Cardiac fibroblast (primary cell): ENCODE measurements around the gene NEURL4.
"Not testable (repeated sequence)": the region's sequence is repeated elsewhere in the genome, so short reads cannot be mapped to it uniquely, and the experiment has no call there.

Source experiments
- DNase-seq, 2 donors: peaks; one replicate each; pipeline versions ENCODE4 v3.0.0 to v3.0.0-alpha.2; 2010; ENCODE audit warnings: low read depth in 2 of 2
- H3K4me3 ChIP-seq, 2 donors: replicated peaks in 1 of 2; 1 replicate in 1 of 2; 2 replicates in 1 of 2; pipeline ENCODE4 v1.5.1; 2011; ENCODE audit warnings: low read depth in 2 of 2, low read length in 2 of 2, mild to moderate bottlenecking in 2 of 2, moderate library complexity in 1 of 2
- TF ChIP-seq, protein P1 (sequence below): IDR thresholded peaks from one replicate; pipeline ENCODE4 v1.5.1; 2011; ENCODE audit warnings: low read depth, mild to moderate bottlenecking, low read length, inconsistent platforms

Gene NEURL4

DNA sequence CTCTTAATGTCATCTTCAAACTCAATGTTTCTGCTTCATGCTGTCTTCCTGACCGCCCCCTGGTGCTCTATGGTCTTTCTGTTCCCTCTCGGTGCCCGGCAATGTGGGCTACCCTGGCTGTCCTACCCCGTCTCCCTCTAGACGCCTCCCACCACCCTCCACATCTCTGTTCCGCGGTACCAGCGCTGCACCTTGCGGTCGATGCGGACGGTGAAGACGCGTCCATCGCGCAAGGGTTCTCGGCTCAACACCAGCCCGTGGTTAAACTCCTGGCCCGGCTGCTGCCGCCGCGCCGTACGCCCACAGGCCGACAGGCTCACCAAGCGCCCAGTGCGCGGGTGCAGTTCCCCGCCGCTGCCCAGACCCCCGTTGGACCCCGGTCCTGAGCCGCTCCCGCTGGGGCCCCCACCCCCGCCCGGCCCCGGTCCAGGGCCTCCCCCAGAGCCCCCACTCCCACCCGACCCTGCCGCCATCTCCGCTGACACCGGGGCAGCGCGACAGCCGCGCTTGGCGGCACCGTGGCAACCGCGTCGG lies at the start of gene NEURL4:
NEURL4 (minus strand) TSS at position 496 of the 534 bp plus-strand sequence; CDS start at position 473, 23 bp downstream.
- TF ChIP-seq, protein P1, sequence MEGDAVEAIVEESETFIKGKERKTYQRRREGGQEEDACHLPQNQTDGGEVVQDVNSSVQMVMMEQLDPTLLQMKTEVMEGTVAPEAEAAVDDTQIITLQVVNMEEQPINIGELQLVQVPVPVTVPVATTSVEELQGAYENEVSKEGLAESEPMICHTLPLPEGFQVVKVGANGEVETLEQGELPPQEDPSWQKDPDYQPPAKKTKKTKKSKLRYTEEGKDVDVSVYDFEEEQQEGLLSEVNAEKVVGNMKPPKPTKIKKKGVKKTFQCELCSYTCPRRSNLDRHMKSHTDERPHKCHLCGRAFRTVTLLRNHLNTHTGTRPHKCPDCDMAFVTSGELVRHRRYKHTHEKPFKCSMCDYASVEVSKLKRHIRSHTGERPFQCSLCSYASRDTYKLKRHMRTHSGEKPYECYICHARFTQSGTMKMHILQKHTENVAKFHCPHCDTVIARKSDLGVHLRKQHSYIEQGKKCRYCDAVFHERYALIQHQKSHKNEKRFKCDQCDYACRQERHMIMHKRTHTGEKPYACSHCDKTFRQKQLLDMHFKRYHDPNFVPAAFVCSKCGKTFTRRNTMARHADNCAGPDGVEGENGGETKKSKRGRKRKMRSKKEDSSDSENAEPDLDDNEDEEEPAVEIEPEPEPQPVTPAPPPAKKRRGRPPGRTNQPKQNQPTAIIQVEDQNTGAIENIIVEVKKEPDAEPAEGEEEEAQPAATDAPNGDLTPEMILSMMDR: no peak
- peak within 1 kb of the TSS; percentile 89 to 90 for H3K4me3 ChIP-seq
- DNase-seq: no peak

DNA sequence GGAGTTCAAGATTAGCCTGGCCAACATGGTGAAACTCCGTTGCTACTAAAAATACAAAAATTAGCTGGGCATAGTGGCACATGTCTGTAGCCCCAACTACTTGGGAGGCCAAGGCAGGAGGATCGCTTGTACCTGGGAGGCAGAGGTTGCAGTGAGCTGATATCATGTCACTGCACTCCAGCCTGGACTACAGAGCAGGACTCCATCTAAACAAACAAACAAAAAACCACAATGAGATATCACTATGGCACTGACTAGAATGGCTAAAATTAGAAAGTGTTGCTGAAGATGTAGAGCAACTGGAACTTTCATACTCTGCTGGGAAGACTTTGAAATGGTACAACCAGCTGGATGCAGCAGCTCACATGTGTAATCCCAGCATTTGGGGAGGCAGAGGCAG lies 45.2 kb upstream of the NEURL4 start:
- no peak for DNase-seq
- H3K4me3 ChIP-seq: no peak overlapping the region
- TF ChIP-seq, protein P1: no peak

DNA sequence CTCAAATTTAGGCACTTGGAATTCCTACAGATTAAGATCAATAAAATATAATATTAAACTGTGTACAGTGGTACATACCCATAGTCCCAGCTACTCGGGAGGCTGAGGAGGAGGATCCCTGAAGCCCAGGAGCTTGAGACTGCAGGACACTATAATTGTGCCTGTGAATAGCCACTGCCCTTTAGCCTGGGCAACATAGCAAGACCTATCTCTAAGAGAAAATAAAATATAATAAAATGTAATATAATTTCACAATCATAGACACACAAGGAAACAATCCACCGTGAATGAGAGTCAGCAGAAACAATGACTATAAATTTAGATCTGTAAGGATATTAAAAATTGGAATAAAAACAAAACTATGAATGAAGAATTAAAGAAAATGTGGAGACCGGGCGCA lies 41.7 kb upstream of the NEURL4 start:
- TF ChIP-seq, protein P1: no peak
- H3K4me3 ChIP-seq: no peak overlapping the region
- no peak for DNase-seq

DNA sequence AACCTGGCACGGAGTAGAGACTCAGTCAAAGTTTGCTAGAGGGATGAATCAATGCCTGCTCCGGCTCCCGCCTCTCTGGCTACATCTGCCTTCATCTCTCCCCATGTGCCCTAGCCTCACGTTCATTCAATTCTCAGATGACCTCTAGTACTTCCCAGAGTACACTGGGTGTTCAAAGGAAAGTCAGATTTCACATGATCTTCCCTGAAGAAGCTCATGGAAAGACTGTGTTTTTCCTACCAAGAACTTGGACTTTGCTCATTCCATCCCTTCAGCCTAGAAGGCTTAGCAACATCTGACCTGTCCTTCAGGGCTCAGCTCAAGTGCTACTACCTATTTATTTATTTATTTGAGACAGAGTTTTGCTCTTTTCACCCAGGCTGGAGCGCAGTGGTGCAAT lies 40.7 kb upstream of the NEURL4 start:
- no peak overlapping the region for H3K4me3 ChIP-seq
- TF ChIP-seq, protein P1: no peak
- no peak for DNase-seq

DNA sequence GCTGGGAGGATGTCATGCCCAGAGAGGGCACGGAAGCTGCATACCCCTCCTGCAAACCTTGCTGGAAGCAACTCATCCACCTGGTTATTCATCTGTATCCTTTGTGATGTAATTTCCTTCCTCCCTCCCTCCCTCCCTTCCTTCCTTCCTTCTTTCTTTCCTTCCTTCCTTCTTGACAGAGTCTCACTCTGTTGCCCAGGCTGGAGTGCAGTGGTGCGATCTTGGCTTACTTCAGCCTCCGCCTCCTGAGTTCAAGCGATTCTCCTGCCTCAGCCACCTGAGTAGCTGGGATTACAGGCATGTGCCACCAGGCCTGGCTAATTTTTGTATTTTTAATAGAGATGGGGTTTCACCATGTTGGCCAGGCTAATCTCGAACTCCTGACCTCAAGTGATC lies 39.5 kb upstream of the NEURL4 start:
- DNase-seq, H3K4me3 ChIP-seq: not testable (repeated sequence)

DNA sequence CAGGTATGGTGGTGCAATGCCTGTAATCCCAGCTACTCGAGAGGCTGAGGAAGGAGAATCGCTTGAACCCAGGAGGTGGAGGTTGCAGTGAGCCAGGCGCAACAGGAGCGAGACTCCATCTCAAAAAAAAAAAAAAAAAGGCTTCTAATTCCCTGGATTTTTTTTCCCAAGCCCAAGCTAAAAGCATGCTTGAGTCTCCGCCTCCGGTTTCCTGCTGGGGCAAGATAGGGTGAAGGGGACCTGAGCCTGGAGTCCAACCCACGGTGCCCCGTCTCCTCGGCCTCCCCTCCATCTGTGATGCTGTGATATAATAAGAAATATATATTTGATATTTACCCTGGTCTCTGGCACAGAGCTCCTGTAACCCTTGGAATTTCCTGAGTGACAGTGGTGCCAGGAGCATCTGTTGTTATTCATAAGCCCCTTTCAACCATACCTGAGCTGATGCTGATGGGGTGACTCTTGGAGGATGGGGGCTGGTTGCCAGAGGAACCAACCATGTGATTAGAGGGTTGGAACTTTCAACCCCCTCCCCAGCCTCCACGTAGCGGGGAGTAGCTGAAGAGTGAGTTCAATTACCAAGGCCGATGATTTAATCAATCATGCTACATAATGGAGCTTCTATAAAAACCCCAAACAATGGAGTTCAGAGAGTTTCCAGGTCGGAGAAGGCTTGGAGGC lies 38.9 kb upstream of the NEURL4 start:
- no peak overlapping the region for H3K4me3 ChIP-seq
- DNase-seq: no peak
- TF ChIP-seq, protein P1: no peak

DNA sequence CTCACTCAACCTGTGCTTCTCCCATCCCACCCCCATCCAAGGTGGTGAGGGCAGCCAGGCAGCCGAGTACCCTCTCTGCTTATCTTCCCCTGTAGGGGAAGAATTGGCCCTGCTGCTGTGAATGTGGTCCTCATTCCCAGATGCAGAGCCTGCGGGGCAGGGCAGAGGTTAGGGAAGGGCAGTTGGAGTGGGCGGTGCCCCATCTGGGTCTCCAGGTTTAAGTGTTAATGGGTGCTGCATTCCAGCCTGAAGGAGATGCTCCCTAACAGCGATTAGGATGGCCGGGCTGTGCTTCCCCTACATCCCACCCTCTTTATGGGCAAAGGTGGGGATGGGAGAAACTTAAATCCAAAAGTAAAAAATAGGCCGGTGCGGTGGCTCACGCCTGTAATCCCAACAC lies 37.9 kb upstream of the NEURL4 start:
- DNase-seq: no peak
- TF ChIP-seq, protein P1: no peak
- no peak overlapping the region for H3K4me3 ChIP-seq

DNA sequence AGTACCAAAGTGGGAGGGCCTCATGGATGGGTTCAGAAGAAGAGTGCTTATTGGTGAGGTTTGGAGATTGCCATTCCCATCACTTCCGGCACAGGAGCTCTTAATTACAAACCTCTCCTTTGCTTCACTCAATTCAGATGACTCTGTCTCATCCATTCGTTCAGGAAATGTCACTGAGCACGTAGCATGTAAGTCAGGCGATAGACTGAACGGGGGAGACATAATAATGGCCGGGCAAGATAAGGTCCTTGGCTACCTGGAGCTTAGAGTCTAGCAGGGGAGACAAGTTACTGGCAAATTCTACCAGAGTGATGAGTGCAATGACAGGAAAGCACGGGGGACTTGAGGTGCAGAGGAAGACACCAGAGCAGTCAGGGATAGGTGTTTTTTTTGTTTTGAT lies 36.8 kb upstream of the NEURL4 start:
- not testable (repeated sequence) for DNase-seq, H3K4me3 ChIP-seq
